ENCODE measurements around the gene SQOR. TPM values are rescaled to one million over a fixed set of nuclear protein-coding genes. Genes with fewer than 3 reads are reported as not detected.

Gene SQOR
- total RNA-seq, 4 donors from 2014 or later, result 39.3 to 56.0 (median 52.7) TPM

- intact Hi-C loops (cut with DNase I; ENCODE audit: low total_unique reads), result no loop called here
- no peak overlapping the region for H3K4me3 ChIP-seq (ENCODE audit: low read depth, poor library complexity, severe bottlenecking)
- no peak for DNase-seq (ENCODE audit: low spot score in 2 of 2)
- TF ChIP-seq POLR2A (IDR thresholded peaks at IDR 0.05) (no peak), CTCF (IDR thresholded peaks at IDR 0.05) (no peak)
These were observed 85.4 kb downstream of the SQOR start for GRCh38 chr15:45720183-45720582.

DNA sequence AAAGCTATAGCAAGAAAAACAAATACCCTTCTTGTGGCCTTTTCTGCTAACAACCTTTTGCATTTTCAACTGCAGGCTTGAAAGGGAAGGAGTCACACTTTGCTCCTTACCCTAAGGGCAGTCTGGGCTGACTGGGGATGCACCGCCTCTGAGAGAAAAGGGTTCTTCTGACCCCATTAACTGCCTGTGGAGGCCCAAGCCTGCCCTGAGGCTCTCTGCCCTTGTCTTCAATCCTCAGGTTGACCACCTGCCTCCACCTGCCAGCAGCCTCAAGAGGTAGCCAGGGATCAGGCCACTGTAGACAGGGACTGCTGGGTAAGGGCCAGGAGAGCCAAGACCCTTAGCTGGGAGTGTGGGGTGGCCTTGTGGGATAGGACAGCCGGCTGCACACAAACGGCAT lies 93.8 kb downstream of the SQOR start:
- 70 to 90% methylated on average over 3 of the region's 3 CpGs for whole genome bisulfite sequencing, 2 donors
- intact Hi-C loops (cut with DNase I; ENCODE audit: low total_unique reads), result no loop called here
- H3K4me3 ChIP-seq (ENCODE audit: low read depth, poor library complexity, severe bottlenecking), result no peak overlapping the region
- no peak for DNase-seq (ENCODE audit: low spot score in 2 of 2)
- TF ChIP-seq CTCF (IDR thresholded peaks at IDR 0.05), result no peak
- no peak for TF ChIP-seq POLR2A (IDR thresholded peaks at IDR 0.05)

DNA sequence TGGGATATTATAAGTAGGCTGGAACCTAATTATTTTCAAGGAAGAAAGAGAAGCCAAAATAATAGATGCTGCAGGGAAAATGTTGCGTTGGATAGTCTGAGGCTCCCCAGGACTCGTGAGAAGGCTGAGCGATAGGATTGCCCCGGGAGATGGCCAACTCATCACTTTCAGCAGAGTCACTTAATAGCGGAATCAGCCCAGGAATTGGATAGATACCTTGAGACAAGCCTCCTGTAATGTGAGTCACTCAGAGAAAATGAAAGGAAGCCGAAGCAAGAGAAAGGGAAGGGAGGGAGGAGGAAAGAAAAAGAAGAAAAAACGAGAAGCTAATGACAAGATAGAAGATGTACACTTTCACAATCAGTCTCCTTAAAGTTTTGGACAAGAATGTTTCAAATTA lies 94.3 kb downstream of the SQOR start:
- WGBS, 2 donors, result 40 to 62% methylated on average over 7 of the region's 7 CpGs
- H3K4me3 ChIP-seq (ENCODE audit: low read depth, poor library complexity, severe bottlenecking), result no peak overlapping the region
- intact Hi-C loops (cut with DNase I; ENCODE audit: low total_unique reads), result no loop called here
- DNase-seq (ENCODE audit: low spot score in 2 of 2), result no peak
- TF ChIP-seq POLR2A (IDR thresholded peaks at IDR 0.05) (no peak), CTCF (IDR thresholded peaks at IDR 0.05) (no peak)

DNA sequence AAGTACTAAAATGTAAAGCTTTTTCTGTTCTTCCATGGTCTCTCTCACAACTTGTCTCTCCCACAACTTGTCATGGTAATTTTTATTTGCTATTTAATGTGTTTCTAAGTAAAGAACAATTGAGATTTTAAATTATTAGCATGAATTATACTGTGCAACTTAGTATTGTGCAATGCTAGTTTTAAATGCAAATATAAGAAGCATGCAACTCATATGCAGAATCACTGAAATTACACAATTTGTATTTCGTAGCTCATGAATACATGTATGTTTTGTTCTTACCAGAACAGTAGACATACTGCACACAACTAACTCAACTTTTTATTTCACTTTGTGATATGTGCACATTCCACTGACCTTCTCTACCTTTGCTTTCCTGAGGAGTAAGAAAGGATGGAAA lies 96.5 kb downstream of the SQOR start:
- no peak for DNase-seq (ENCODE audit: low spot score in 2 of 2)
- H3K4me3 ChIP-seq (ENCODE audit: low read depth, poor library complexity, severe bottlenecking), result no peak overlapping the region
- WGBS, 2 donors, result 85 to 91% methylated on average over 1 of the region's 1 CpG
- no peak for TF ChIP-seq POLR2A (IDR thresholded peaks at IDR 0.05)
- TF ChIP-seq CTCF (IDR thresholded peaks at IDR 0.05), result no peak
- intact Hi-C loops (cut with DNase I; ENCODE audit: low total_unique reads), result no loop called here

DNA sequence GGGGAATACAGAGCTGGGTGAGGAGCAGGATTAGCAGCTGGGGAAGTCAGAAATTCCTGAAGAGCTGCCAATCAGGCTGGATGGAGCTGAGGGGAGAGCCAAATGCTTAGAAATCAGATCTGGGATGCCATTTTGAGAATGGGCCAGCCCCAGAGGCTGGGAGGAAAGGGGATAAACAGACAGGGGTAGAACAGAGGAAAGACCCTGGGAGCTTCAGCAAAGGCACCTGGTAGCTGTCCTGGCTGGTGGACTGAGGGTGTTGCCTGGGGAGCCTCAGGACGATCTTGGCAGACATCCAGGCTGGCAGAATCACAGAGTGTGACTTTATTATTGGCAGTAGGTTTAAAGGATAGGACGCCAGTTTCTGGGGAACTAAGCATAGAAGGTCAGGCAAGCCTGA lies 97.8 kb downstream of the SQOR start:
- intact Hi-C loops (cut with DNase I; ENCODE audit: low total_unique reads), result no loop called here
- 17 to 19% methylated on average over 2 of the region's 2 CpGs for WGBS, 2 donors
- TF ChIP-seq POLR2A (IDR thresholded peaks at IDR 0.05) (no peak), CTCF (IDR thresholded peaks at IDR 0.05) (no peak)

DNA sequence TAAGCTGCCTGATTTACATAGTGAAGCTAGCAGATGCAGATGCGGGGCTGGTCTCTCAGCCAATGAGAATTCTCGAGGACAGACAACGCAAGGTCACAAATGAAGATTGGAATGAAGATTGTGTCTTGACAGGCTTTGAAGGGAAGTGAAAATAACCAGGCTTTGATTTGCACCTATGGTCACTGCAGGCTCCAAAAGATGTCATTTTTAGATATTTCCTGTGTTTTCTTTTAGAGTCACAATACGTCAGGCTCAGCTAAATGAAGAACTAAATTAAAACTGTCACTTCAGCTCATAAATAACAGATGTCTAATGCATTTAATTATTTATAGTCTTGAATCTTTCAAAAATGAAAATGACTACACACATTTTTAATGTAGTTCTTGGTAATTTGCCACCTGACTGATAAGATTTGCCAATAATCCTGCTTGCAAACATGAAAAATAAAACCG lies 99.5 kb downstream of the SQOR start:
- no peak for TF ChIP-seq CTCF (IDR thresholded peaks at IDR 0.05)
- no peak for TF ChIP-seq POLR2A (IDR thresholded peaks at IDR 0.05)
- intact Hi-C loops (cut with DNase I; ENCODE audit: low total_unique reads), result no loop called here
- 46 to 55% methylated on average over 5 of the region's 5 CpGs for WGBS, 2 donors
- DNase-seq (ENCODE audit: low spot score in 2 of 2), result no peak
- no peak overlapping the region for H3K4me3 ChIP-seq (ENCODE audit: low read depth, poor library complexity, severe bottlenecking)

More for the DNA sequence above, 97.8 kb downstream of the SQOR start:
- no peak for DNase-seq (ENCODE audit: low spot score in 2 of 2)
- no peak overlapping the region for H3K4me3 ChIP-seq (ENCODE audit: low read depth, poor library complexity, severe bottlenecking)
